HG02981 (cell line): ENCODE data around the gene PRMT1.

Experiments
- ATAC-seq: cut with Tn5 transposase; IDR thresholded peaks from one replicate; pipeline ENCODE4 v1.9.1; 2021; ENCODE audit warnings: mild to moderate bottlenecking, moderate library complexity; ENCODE audit not compliant: unreplicated experiment

Gene PRMT1

DNA sequence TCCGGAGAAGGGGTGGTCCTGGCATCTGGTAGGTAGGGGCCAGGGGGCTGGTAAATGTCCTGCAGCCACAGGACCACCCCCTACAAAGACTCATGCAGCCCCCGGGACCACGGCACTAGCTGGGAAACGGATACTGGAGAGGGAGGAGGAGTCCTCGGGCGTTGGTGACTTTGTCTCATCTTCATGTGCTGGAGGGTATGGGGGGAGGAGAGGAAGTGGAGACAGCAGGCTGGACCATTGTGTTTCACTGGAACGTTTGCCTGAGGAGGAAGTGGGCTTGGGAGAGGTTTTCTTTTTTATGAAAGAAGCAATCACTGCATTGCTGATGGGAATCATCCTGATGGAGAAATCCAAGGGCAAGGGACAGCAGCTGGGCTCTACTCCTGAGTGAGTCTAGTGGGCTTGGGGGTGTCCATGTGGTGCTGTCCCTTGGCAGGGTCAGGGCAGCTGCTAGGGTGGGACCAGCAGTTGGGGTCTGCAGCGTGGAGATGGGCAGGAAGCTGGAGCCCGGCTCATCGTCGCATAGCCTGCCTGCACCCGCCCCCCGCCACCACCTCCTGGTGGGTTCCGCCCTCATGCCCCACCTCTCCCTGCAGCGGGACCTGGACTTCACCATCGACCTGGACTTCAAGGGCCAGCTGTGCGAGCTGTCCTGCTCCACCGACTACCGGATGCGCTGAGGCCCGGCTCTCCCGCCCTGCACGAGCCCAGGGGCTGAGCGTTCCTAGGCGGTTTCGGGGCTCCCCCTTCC lies 10.7 kb downstream of the PRMT1 start:
- ATAC-seq, result no peak

DNA sequence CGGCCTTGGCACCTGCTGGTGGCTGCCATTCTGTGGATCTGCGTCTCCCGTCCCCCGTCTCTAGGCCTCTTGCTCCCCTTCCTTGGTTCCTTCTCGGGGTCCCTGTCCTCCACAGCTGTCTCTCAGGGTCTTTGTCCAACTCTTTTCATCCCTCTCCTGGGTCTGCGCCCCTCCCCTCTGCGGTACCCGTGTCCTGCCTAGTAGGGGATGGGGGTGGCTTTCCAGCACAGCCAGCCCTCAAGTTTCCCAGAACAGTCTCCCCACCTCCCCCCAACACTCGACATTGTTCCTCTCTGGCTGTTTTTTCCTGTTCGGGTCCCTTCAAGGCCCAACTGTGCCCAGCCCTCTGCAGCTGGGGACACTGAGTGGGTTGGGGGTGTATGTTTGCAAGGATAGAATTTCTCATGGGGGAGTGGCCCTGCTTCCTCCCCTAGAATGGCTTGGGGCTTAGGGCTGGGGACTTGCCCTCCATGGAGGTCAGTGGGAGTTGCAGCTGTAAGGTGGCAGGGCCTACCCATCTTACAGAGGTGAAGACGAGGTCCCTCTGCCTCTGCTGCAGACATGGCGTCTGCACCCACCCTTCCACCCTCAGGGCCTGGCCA lies 11.6 kb downstream of the PRMT1 start:
- ATAC-seq, result no peak

DNA sequence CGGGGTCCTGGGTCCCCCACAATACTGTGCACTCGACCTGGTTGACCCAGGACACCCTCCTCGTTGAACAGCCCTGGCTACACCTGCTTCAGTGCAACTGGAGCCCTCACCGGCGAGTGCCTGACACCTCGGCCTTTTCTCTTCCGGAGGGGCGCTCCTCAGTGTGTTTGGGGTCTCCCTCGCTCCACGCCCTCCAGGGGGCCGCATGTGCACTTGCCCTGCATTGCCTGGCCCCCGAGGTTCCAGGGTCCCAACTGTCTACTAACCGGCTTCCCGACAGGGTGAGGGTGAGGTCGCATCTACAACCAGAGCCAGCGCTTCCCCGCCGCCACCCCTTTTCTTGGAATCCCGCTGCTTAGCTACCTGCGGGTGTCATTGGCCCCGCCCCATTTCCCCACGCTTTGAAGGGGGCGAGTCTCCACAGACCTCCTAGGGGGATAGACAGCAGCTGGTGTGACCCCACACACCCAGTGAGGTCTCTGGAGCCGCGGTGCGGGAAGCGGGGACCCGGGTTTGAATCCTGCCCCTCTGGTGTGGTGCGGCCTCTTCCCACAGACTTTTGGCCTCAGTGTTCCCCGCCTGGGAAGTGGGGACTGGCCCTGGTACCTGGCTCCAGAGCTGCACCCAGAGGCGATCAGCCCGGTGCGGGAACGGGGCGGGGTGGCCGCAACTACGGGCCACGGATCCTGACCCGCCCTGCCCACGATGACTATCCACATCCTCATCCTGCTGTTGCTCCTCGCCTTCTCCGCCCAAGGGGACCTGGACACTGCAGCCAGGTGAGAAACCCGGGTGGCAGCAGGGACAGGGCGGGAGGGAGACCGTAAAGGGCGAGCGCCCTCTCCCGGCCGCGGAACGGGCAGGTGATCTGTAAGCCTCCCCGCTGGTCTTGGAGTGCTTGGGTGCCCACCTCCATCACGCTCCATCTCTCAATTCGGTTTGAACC lies 12.3 kb downstream of the PRMT1 start, which contains the start of gene ADM5:
Gene ADM5, plus strand, starts transcription at position 462 of the 946 bp plus-strand sequence. Its CDS starts 244 bp downstream, at position 706.
- ATAC-seq, result no peak

DNA sequence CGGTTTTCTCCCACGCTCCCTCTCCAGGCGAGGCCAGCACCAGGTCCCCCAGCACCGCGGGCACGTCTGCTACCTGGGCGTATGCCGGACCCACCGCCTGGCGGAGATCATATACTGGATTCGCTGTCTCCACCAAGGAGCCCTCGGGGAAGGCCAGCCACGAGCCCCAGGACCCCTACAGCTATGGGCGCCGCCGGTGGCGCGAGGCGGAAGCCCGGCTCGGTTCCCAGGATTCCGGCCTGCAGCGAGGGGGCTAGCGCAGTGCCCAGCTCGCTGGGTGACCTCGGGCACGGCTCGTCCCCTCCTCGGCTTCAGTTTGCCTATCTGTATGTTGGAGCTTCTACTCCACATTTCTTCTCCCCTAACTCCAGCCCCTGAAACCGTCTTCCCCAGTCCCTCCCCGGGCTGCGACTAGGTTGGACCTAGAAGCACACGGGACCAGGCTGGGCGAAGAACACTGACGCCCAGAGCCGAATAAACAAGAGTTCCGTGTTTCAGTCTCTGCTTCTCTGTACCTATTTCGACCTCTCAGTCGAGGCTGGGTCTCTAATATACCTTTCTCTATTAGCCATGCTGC lies 13.1 kb downstream of the PRMT1 start:
- ATAC-seq, result no peak

DNA sequence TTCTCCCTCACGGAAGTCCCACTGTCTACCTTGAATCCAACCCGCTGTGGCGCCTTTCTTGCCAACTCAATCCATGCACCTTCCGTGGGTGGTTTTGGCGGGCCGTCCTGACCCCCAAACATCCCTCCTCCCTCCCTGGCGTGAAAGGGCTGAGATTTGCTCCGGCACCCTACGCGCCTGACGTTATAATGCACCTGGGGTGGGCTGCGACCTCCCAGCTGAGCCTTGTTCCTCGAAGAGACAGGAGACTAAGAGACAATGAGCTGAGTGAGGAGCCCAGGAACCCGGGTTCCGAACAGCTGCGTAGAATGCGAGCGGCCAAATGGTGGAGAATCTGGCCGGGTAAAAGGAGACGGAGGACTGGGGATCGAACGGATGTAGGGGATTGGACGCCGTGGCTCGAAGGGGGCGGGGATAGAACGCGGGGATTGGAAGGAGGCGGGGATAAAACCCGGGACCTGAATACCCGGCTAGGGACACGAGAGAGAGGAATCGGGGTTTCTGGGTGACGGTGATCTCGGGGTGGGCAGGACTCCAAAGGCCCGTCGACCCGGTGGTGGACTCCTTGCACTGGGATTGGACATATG lies 13.7 kb downstream of the PRMT1 start, which contains the start of gene CPT1C:
Gene CPT1C, plus strand, starts transcription at position 461 of the 587 bp plus-strand sequence. CDS start 1,137 bp downstream, outside the sequence.
- ATAC-seq, result no peak

DNA sequence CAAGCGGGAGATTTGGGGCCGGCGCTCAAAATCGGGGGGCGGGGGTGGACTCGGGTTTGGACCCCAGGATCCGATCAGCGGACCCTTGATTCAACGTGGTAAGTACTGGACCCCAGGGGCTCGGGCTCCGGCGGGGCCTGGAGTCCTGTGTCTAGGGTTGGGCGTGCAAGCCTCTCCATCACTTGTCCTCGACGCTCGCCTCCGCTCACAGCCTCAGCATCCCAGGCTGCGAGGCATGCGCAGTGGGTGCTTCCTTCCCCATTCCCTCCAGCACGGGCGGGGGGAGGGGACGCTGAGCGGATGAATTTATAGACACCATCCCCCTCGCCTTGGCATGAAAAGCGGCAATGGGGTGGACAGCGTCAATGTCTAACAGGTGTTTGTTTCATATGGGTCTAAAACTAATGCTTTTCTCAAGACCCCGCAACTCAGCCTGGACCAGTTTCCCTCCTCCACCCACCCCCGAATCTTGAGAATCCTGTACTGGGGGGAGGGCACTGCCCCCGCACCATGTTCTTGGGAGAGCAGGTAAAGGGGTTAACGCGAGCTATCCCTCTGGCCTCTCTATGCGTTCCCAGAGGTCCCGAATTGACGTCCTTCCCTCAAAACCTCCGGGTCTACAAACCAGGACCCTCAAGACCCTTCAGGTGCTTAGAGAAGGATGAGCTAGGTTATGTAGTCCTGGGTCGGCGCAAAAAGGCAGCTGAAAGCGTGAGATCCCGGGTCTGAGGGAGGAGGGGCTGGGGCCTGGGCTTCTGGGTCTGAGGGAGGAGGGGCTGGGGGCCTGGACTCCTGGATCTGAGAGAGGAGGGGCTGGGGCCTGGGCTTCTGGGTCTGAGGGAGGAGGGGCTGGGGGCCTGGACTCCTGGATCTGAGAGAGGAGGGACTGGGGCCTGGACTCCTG lies 14.4 kb downstream of the PRMT1 start:
- no peak for ATAC-seq

DNA sequence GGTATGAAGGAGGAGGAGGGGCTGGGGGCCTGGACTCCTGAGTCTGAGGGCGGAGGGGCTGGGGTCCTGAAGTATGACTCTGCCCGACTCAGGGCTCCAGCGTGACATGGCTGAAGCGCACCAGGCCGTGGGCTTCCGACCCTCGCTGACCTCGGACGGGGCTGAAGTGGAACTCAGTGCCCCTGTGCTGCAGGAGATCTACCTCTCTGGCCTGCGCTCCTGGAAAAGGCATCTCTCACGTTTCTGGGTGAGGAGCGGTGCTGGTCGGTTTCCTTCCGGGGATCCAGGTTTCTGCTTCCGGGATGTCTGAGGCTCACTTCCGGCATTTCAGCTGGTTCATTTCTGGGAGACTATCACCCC lies 15.1 kb downstream of the PRMT1 start:
- no peak for ATAC-seq

DNA sequence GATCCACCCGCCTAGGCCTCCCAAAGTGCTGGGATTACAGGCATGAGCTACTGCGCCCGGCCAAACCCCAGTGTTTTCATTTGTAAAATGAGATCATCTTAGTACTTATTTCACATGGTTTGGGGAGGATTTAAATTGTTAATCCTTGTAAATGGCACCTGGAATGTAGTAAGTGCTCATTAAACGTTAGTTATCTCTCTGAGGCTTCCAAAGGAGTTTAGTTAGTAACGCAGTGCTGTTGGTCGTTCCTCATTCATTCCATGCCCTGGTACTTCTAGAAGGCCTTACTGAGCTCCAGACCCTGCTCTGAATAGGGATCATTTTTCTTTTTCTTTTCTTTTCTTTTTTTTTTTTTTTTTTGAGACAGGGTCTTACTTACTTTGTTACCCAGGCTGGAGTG lies 19.0 kb downstream of the PRMT1 start:
- ATAC-seq, result no peak

DNA sequence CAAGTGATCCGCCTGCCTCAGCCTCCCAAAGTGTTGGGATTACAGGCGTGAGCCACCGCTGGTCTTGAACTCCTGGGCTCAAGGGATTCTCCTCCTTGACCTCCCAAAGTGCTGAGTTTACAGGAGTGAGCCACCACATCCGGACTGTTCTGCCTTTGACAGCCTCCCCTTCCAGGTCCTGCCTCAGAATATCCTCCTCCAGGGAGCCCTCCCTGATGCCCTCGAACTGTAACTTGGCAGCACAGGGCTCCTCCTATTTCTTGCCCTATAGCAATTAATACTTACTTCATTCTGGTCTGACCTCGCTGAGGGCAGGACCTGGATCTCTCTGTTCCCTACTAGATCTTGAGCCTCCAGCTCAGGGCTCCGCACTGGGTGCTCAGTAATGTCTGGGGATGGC lies 19.8 kb downstream of the PRMT1 start:
- ATAC-seq, result no peak

DNA sequence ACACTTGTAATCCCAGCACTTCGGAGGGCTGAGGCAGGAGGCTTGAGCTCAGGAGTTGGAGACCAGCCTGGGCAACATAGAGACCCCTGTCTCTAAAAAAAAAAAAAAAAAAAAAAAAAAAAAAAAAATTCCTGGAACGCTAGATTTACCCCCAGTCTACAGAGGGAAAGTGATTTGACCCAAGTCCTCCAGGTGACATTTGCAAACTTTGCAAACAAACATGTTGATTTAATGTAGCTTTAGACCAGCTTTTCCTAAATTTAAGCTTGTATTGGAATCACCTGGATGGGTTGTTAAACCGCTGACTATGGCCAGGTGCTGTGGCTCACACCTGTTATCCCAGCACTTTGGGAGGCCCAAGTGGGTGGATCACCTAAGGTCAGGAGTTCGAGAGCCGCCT lies 22.3 kb downstream of the PRMT1 start:
- no peak for ATAC-seq

DNA sequence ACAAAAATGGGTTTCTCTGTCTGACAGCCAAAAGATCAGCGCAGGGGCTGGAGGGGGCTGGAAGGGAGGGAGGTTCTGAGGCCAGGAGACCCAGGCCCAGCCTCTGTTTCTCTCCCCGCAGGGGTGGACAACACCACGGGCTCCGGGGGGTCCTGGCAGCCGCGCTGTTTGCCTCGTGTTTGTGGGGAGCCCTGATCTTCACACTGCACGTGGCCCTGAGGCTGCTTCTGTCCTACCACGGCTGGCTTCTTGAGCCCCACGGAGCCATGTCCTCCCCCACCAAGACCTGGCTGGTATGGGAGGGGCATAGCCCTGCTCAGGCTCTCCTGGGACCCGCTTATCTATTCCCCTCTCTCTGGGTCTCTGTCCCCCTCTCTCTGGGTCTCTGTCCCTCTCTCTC lies 23.5 kb downstream of the PRMT1 start:
- ATAC-seq, result no peak

DNA sequence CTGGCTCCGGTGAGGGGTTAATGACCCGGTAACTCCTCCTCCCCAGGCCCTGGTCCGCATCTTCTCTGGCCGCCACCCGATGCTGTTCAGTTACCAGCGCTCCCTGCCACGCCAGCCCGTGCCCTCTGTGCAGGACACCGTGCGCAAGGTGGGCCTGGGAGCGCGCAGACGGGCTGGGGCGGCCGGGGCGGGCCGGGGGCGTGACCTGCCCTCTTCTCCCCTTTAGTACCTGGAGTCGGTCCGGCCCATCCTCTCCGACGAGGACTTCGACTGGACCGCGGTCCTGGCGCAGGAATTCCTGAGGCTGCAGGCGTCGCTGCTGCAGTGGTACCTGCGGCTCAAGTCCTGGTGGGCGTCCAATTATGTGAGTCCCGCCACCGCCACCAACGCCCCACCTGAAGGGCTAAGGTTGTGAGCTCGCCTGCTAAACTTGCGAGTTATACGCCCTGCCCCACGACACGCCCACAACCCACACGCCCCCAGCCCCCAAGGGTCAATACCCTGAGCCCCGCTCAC lies 24.3 kb downstream of the PRMT1 start:
- no peak for ATAC-seq

DNA sequence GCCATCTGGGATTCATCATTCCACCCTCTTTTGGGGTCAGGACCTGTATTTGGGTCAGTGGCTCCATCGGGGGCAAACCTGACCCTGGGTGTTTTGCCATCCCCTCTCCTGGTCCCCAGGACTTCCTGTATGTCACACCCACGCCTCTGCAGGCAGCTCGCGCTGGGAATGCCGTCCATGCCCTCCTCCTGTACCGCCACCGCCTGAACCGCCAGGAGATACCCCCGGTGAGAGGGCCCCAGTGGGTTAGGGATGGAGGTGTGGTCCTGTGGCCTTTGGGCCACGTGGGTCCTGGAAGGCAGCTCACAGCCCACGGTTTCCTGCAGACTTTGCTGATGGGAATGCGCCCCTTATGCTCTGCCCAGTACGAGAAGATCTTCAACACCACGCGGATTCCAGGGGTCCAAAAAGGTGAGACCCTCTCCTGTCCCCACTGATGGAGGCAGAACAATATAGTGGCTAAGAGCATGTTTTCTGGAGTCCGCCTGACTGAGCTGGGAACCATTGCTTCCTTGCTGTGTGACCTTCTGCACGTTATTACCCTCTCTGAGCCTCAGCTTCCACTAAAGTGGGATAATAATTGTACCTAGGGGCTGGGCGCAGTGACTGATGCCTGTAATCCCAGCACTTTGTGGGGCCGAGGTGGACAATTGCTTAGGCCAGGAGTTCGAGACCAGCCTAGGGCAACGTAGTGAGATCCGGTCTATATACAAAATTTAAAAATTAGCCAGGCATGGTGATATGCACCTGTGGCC lies 28.0 kb downstream of the PRMT1 start:
- ATAC-seq, result no peak

DNA sequence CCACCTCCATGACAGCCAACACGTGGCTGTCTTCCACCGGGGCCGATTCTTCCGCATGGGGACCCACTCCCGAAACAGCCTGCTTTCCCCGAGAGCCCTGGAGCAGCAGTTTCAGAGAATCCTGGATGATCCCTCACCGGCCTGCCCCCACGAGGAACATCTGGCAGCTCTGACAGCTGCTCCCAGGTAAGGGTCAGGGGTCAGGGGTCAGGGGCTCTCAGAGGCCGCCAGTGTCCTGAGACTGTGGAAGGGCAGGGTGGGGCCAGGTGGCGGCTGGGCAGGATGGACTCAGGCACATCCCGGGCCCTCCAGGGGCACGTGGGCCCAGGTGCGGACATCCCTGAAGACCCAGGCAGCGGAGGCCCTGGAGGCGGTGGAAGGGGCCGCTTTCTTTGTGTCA lies 28.8 kb downstream of the PRMT1 start:
- no peak for ATAC-seq

DNA sequence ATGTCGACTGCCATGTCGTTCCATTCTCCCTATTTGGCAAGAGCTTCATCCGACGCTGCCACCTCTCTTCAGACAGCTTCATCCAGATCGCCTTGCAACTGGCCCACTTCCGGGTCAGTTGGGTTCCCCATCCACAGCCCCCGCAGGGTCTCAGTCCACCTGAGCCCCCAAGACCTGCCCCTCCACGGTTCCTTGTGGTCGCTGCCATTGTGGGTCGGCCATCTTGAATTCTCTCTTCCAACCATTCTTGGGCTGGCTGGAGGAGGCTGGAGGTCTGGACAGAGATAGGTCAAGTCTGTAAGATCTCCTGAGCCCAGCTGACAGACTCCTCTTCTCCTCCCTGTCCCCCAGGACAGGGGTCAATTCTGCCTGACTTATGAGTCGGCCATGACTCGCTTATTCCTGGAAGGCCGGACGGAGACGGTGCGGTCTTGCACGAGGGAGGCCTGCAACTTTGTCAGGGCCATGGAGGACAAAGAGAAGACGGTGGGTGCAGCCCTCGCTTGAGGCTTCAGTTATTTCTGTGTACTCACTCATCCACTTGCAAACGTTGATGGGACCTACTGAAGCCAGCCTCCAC lies 33.4 kb downstream of the PRMT1 start:
- ATAC-seq, result no peak

DNA sequence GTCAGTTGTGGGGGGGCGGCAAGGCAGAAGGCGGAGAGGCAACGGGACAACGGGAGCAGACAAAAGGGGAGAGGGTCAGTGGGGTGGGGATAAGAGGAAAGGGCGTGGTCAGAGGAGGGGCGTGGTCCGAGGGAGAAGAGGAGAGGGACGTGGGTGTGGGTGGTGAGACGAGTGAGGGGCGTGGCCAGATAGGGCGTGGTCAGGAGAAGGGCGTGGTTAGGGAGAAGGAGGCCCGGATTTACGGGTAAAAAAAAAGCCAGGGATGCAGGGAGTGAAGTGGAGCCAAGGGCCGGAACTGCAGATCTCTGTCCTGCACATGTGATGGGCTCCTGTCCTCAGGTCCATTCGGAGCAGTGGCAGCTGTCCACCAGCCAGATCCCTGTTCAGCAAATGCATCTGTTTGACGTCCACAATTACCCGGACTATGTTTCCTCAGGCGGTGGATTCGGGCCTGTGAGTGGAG lies 35.4 kb downstream of the PRMT1 start:
- ATAC-seq, result no peak

DNA sequence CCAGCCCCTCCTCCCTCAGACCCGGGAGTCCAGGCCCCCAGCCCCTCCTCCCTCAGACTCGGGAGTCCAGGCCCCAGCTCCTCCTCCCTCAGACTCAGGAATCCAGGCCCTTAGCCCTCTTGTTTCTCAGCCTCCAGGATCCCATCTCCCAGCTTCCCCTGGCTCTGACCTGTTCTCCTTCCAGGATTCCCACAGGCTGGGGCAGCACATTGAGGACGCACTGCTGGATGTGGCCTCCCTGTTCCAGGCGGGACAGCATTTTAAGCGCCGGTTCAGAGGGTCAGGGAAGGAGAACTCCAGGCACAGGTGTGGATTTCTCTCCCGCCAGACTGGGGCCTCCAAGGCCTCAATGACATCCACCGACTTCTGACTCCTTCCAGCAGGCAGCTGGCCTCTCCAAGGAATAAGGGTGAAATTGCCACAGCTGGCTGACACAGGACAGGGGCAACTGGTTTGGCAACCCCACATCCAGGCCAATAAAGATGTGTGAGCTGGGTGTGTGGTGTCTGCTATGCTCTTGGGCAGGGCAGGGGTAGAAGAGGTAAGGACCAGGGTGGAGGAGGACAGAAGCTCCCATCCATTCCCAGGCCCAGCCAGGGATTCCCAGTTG lies 36.3 kb downstream of the PRMT1 start:
- ATAC-seq, result no peak

DNA sequence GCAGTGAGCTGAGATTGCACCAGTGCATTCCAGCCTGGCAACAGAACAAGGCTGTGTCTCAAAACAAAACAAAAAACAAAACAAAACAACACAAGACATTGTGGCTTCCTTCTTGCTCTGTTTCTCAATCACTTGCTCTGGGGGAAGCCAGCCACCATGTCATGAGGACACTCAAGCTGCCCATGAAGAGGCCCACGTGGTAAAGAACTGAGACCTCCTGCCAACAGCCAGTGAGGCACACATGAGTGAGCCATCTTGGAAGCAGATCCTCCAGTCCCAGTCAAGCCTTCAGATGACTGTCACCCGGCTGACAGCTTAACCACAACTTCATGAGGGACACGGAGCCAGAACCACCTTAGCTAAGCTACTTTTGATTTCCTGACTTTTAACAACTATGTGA lies 39.1 kb downstream of the PRMT1 start:
- no peak for ATAC-seq
